ENCODE results near the gene PAPPA.

PAPPA gene

GRCh38 chr9:116267021-116267420 is 113.4 kb downstream of the PAPPA start:
- DNase-seq (ENCODE audit: extremely low spot score, insufficient read length, low read depth) (no peak), FAIRE-seq (no peak)

GRCh38 chr9:116269250-116269649 is 115.7 kb downstream of the PAPPA start:
- DNase-seq (ENCODE audit: extremely low spot score, insufficient read length, low read depth) (no peak), FAIRE-seq (no peak)

- FAIRE-seq = no peak
- DNase-seq (ENCODE audit: extremely low spot score, insufficient read length, low read depth) = no peak
These were observed 117.0 kb downstream of the PAPPA start for GRCh38 chr9:116270546-116270945.

- DNase-seq (ENCODE audit: extremely low spot score, insufficient read length, low read depth) = no peak
- no peak for FAIRE-seq
These were observed 117.7 kb downstream of the PAPPA start for GRCh38 chr9:116271340-116271739.

- no peak for DNase-seq (ENCODE audit: extremely low spot score, insufficient read length, low read depth)
- FAIRE-seq = no peak
These were observed 118.4 kb downstream of the PAPPA start for GRCh38 chr9:116271991-116272390.

- DNase-seq (ENCODE audit: extremely low spot score, insufficient read length, low read depth) = no peak
- FAIRE-seq = no peak
These were observed 120.7 kb downstream of the PAPPA start for GRCh38 chr9:116274293-116274692.

GRCh38 chr9:116275418-116276195 is 122.0 kb downstream of the PAPPA start:
- DNase-seq (ENCODE audit: extremely low spot score, insufficient read length, low read depth) (no peak), FAIRE-seq (no peak)

- DNase-seq (ENCODE audit: extremely low spot score, insufficient read length, low read depth) (no peak), FAIRE-seq (no peak)
These were observed 122.6 kb downstream of the PAPPA start for GRCh38 chr9:116276196-116276493.

- DNase-seq (ENCODE audit: extremely low spot score, insufficient read length, low read depth) (no peak), FAIRE-seq (no peak)
These were observed 123.1 kb downstream of the PAPPA start for GRCh38 chr9:116276651-116277121.

- no peak for FAIRE-seq
These were observed 124.7 kb downstream of the PAPPA start for GRCh38 chr9:116278326-116278725.

GRCh38 chr9:116279230-116279629 is 125.6 kb downstream of the PAPPA start:
- DNase-seq (ENCODE audit: extremely low spot score, insufficient read length, low read depth) (no peak), FAIRE-seq (no peak)

More at GRCh38 chr9:116278326-116278725, 124.7 kb downstream of the PAPPA start:
- no peak for DNase-seq (ENCODE audit: extremely low spot score, insufficient read length, low read depth)

- no peak for FAIRE-seq
- DNase-seq (ENCODE audit: extremely low spot score, insufficient read length, low read depth) = no peak
These were observed 126.9 kb downstream of the PAPPA start for GRCh38 chr9:116280529-116280928.

GRCh38 chr9:116282597-116282996 is 129.0 kb downstream of the PAPPA start:
- FAIRE-seq (no peak), DNase-seq (ENCODE audit: extremely low spot score, insufficient read length, low read depth) (no peak)

- FAIRE-seq (no peak), DNase-seq (ENCODE audit: extremely low spot score, insufficient read length, low read depth) (no peak)
These were observed 130.9 kb downstream of the PAPPA start for GRCh38 chr9:116284518-116284917.

- DNase-seq (ENCODE audit: extremely low spot score, insufficient read length, low read depth) (no peak), FAIRE-seq (no peak)
These were observed 131.7 kb downstream of the PAPPA start for GRCh38 chr9:116285320-116285719.

- no peak for FAIRE-seq
These were observed 132.7 kb downstream of the PAPPA start for GRCh38 chr9:116286297-116286696.

GRCh38 chr9:116287721-116288120 is 134.1 kb downstream of the PAPPA start:
- no peak for DNase-seq (ENCODE audit: extremely low spot score, insufficient read length, low read depth)
- no peak for FAIRE-seq

More at GRCh38 chr9:116286297-116286696, 132.7 kb downstream of the PAPPA start:
- DNase-seq (ENCODE audit: extremely low spot score, insufficient read length, low read depth) = no peak

GRCh38 chr9:116288658-116289057 is 135.1 kb downstream of the PAPPA start:
- DNase-seq (ENCODE audit: extremely low spot score, insufficient read length, low read depth) (no peak), FAIRE-seq (no peak)

- no peak for FAIRE-seq
- DNase-seq (ENCODE audit: extremely low spot score, insufficient read length, low read depth) = no peak
These were observed 143.8 kb downstream of the PAPPA start for GRCh38 chr9:116297346-116297745.

GRCh38 chr9:116298249-116298648 is 144.7 kb downstream of the PAPPA start:
- DNase-seq (ENCODE audit: extremely low spot score, insufficient read length, low read depth) (no peak), FAIRE-seq (no peak)

- DNase-seq (ENCODE audit: extremely low spot score, insufficient read length, low read depth) (no peak), FAIRE-seq (no peak)
These were observed 145.3 kb downstream of the PAPPA start for GRCh38 chr9:116298878-116299391.

GRCh38 chr9:116300360-116300870 is 146.8 kb downstream of the PAPPA start:
- no peak for DNase-seq (ENCODE audit: extremely low spot score, insufficient read length, low read depth)
- no peak for FAIRE-seq

All from GM18507 (cell line).